Heart right ventricle (tissue), 16 donors: ENCODE results near the gene ZNF597. TPM values are rescaled to one million over a fixed set of nuclear protein-coding genes. Genes with fewer than 3 reads are reported as not detected.

ENCODE experiments used
- ATAC-seq, 8 donors: fragments of 200-7000 bp; cut with Tn5 transposase; one replicate each; pipeline ENCODE4 v1.9.1; 2020; ENCODE audit warnings: mild to moderate bottlenecking in 8 of 8, moderate library complexity in 8 of 8, moderate number of reproducible peaks in 1 of 8
- DNase-seq, 2 donors: peaks; one replicate each; pipeline ENCODE4 v3.0.0-alpha.2; 2020
- H3K27ac ChIP-seq, 10 donors: fragments of 200-600 bp; sonication (generic) in 2 of 10; one replicate each; pipeline versions ENCODE4 v1.5.0 to v1.8.0; 2020 to 2022; ENCODE audit warnings: mild to moderate bottlenecking in 3 of 10
- H3K27me3 ChIP-seq, 7 donors: fragments of 200-600 bp; one replicate each; pipeline ENCODE4 v1.8.0; 2021 to 2022; ENCODE audit warnings: mild to moderate bottlenecking in 2 of 7
- H3K36me3 ChIP-seq, 9 donors: fragments of 200-600 bp; sonication (generic) in 1 of 9; one replicate each; pipeline versions ENCODE4 v1.5.0 to v1.8.0; 2020 to 2022; ENCODE audit warnings: mild to moderate bottlenecking in 2 of 9
- H3K4me1 ChIP-seq, 9 donors: fragments of 200-600 bp; sonication (generic) in 1 of 9; one replicate each; pipeline versions ENCODE4 v1.5.0 to v1.8.0; 2020 to 2022; ENCODE audit warnings: mild to moderate bottlenecking in 4 of 9
- H3K4me3 ChIP-seq, 10 donors: fragments of 200-600 bp; sonication (generic) in 2 of 10; one replicate each; pipeline versions ENCODE4 v1.5.0 to v1.8.0; 2020 to 2022; ENCODE audit warnings: mild to moderate bottlenecking in 7 of 10, moderate library complexity in 2 of 10
- H3K9me3 ChIP-seq, 11 donors: fragments of 200-600 bp in 10 of 11; sonication (generic) in 2 of 11; one replicate each; pipeline versions ENCODE4 v1.5.0 to v1.8.0; 2013 to 2022; ENCODE audit warnings: mild to moderate bottlenecking in 2 of 11, control low read depth in 1 of 11, moderate library complexity in 1 of 11
- CTCF ChIP-seq, 9 donors: fragments of 200-600 bp; sonication (generic) in 2 of 9; IDR thresholded peaks; one replicate each; pipeline versions ENCODE4 v1.5.0 to v1.8.0; 2021 to 2022; ENCODE audit warnings: antibody characterized with exemption in 9 of 9, mild to moderate bottlenecking in 5 of 9, moderate library complexity in 1 of 9
- WGBS, 2 donors: extraction: QIAGEN DNeasy Blood & Tissue Kit; methylation state at CpG; one replicate each; pipeline ENCODE4 v1.1.7; 2013; ENCODE audit warnings: inconsistent platforms in 1 of 2; 5-methylcytosine and 5-hydroxymethylcytosine counted together
- intact Hi-C, 10 donors: fragments of 100-400 bp; cut with DNase I; formaldehyde crosslinking; loops; one replicate each; pipeline versions ENCODE4 v1.11.1 to v1.14.2; 2022
- polyA plus RNA-seq, 2 donors: library from polyadenylated mRNA; stranded (reverse); fragments of 200-250 nt; gene quantifications; one replicate each; pipeline ENCODE4 v1.2.3, GENCODE V29; 2013
- total RNA-seq, 10 donors: library from RNA; stranded (reverse); fragmentation: NEBNext Ultra II Directional in 3 of 10; extraction: Animal tissue kit (Norgen Biotek cat#: 25700) in 3 of 10; gene quantifications; one replicate each; pipeline versions ENCODE4 v1.2.1 to v1.2.4, GENCODE V29; 2021 to 2023
- donor health status: Arrhythmogenic right ventricular cardiomyopathy.
- donor health status: ischemic (EF 13 %, LVEDD 7.1; RV severe dilation, severe dysfunction).
- donor health status: healthy with polysubstance abuse.
- donor health status: DM: no; HTN: yes; CAD: no.
- donor health status: DM: no; HTN: no; CAD: no.
- donor health status: ischemic (EF 25% LVEDD 6.9; RV normal size, moderate dysfunction).
- donor health status: ischemic (EF 25% LVEDD 5.7; RV mildly dilated, moderate dysfunction).
- donor health status: healthy.
- donor health status: DM: yes; HTN: yes; CAD: no.
- donor health status: Ischemic cardiomyopathy.
- donor health status: ischemic (EF 35%, LVEDD 5.7; RV mildly dilated, moderate dysfunction).
- donor health status: nonischemic (EF 11% LVEDD 7.7; RV severe dilation, severe dysfunction).
- donor health status: DM: yes; HTN: yes; CAD: no.
- donor health status: PGD.
- donor health status: ischemic (EF 29% LVEDD 5.4; RV normal size, mild dysfunction).
- donor health status: nonischemic (EF 23%, LVEDD 6.1; RV moderate dilation, normal function).

Gene ZNF597
- total and polyA plus RNA-seq, 12 donors: 0.73 to 2.4 (median 1.6) TPM

GRCh38 chr16:3488801-3489200, 45.5 kb upstream of the ZNF597 start:
- no peaks in the 10 kb centered on the region for H3K9me3 ChIP-seq
- intact Hi-C loops: no loop called here
- H3K27ac ChIP-seq: no peak overlapping the region
- no peak for ATAC-seq
- WGBS, 2 donors: 71 to 82% methylated on average over 9 of the region's 13 CpGs
- H3K4me3 ChIP-seq: no peak overlapping the region
- no peak for DNase-seq
- H3K27me3 ChIP-seq: no peaks in the 10 kb centered on the region
- peaks cover 0 to 45% (median 25%) of the 10 kb centered on the region in 9 donors for H3K36me3 ChIP-seq
- peaks cover 0 to 26% (median 9%) of the 10 kb centered on the region in 9 donors for H3K4me1 ChIP-seq
- TF ChIP-seq CTCF (IDR thresholded peaks at IDR 0.05): no peak

GRCh38 chr16:3487521-3488410, 44.5 kb upstream of the ZNF597 start:
- peaks cover 0 to 55% (median 35%) of the 10 kb centered on the region in 9 donors for H3K36me3 ChIP-seq
- H3K27ac ChIP-seq: no peak overlapping the region
- intact Hi-C loops: no loop called here
- 78 to 88% methylated on average over 24 of the region's 24 CpGs for WGBS, 2 donors
- no peak for DNase-seq
- no peak for TF ChIP-seq CTCF (IDR thresholded peaks at IDR 0.05)
- ATAC-seq: peak in 3 of 8 donors; percentile 8 to 14 (median 12)
- H3K27me3 ChIP-seq: no peaks in the 10 kb centered on the region
- H3K4me1 ChIP-seq: peaks cover 0 to 20% (median 9%) of the 10 kb centered on the region in 9 donors
- no peaks in the 10 kb centered on the region for H3K9me3 ChIP-seq
- no peak overlapping the region for H3K4me3 ChIP-seq

GRCh38 chr16:3486506-3487215, 43.4 kb upstream of the ZNF597 start:
- intact Hi-C loops: no loop called here
- Histone ChIP-seq H3K27me3 (no peaks in the 10 kb centered on the region), H3K4me1 (peaks cover 0 to 22% (median 10%) of the 10 kb centered on the region in 9 donors), H3K36me3 (peaks cover 0 to 66% (median 43%) of the 10 kb centered on the region in 9 donors), H3K4me3 (no peak overlapping the region), H3K9me3 (no peaks in the 10 kb centered on the region), H3K27ac (peak overlapping the region in 2 of 10 donors; percentile 15 to 36)
- DNase-seq: no peak
- 76 to 81% methylated on average over 24 of the region's 24 CpGs for WGBS, 2 donors
- TF ChIP-seq CTCF (IDR thresholded peaks at IDR 0.05): no peak
- ATAC-seq: peak in 7 of 8 donors; percentile 8 to 46 (median 26)

- Histone ChIP-seq H3K27ac (peak overlapping the region in 1 of 10 donors; percentile 36), H3K4me3 (no peak overlapping the region), H3K36me3 (peaks cover 0 to 73% (median 43%) of the 10 kb centered on the region in 9 donors), H3K9me3 (no peaks in the 10 kb centered on the region), H3K27me3 (no peaks in the 10 kb centered on the region), H3K4me1 (peaks cover 0 to 19% (median 7%) of the 10 kb centered on the region in 9 donors)
- WGBS, 2 donors: 88 to 90% methylated on average over 20 of the region's 20 CpGs
- no peak for TF ChIP-seq CTCF (IDR thresholded peaks at IDR 0.05)
- intact Hi-C loops: no loop called here
- ATAC-seq (peak in 1 of 8 donors; percentile 11), DNase-seq (no peak)
Observed at GRCh38 chr16:3485821-3486505, 42.7 kb upstream of the ZNF597 start.
